Measurements from ENCODE around the gene ZMYM4. TPM values are rescaled to one million over a fixed set of nuclear protein-coding genes. Genes with fewer than 3 reads are reported as not detected.

Gene ZMYM4
- total RNA-seq, 1 experiment from 2014 or later = 38.8 TPM

Other genes starting within 250 kb of the ZMYM4 start
- 10.2 and 11.9 TPM in 2 replicates for gene ZMYM6, start 236.8 kb upstream of the ZMYM4 start, total RNA-seq (2014; rRNA removed; shearing (Covaris generic))
- gene ZMYM1, start 189.3 kb upstream of the ZMYM4 start, total RNA-seq (2014; rRNA removed; shearing (Covaris generic)) = 12.6 and 25.3 TPM in 2 replicates
- 361 and 371 TPM in 2 replicates for gene SFPQ, start 75.6 kb upstream of the ZMYM4 start, total RNA-seq (2014; rRNA removed; shearing (Covaris generic))

Measured in SJSA1 (cell line).